IPS DF 6.9 (cell line): ENCODE data around the gene RASGRF2.
"Not testable (repeated sequence)": the region's sequence is repeated elsewhere in the genome, so short reads cannot be mapped to it uniquely, and the experiment has no call there.

Source experiments
- DNase-seq: peaks from one replicate; pipeline ENCODE4 v3.0.0-alpha.2; 2013; ENCODE audit warnings: low read depth, low spot score
- H3K27ac ChIP-seq: one replicate; pipeline ENCODE4 v1.5.1; 2013; ENCODE audit warnings: low read length, control low read depth
- H3K27me3 ChIP-seq: 2 replicates; pipeline ENCODE4 v1.6.1; 2013; ENCODE audit warnings: mild to moderate bottlenecking, low read length; ENCODE audit not compliant: control insufficient read depth, insufficient read depth
- H3K36me3 ChIP-seq: 2 replicates; pipeline ENCODE4 v1.6.1; 2013; ENCODE audit warnings: low read length; ENCODE audit not compliant: control insufficient read depth, insufficient read depth
- H3K4me1 ChIP-seq: 2 replicates; pipeline ENCODE4 v1.6.1; 2013; ENCODE audit warnings: low read length; ENCODE audit not compliant: control insufficient read depth, insufficient read depth
- H3K4me3 ChIP-seq: 2 replicates; pipeline ENCODE4 v1.5.1; 2013; ENCODE audit warnings: mild to moderate bottlenecking, low read length
- H3K9me3 ChIP-seq: 2 replicates; pipeline ENCODE4 v1.6.1; 2013; ENCODE audit warnings: low read length, inconsistent platforms; ENCODE audit not compliant: control insufficient read depth, insufficient read depth
- WGBS: extraction: QIAGEN DNeasy Blood & Tissue Kit; methylation state at CpG from one replicate; pipeline ENCODE4 v1.1.7; 2013; ENCODE audit warnings: mixed read lengths, missing lambda C conversion rate; ENCODE audit not compliant: insufficient read length, insufficient coverage; 5-methylcytosine and 5-hydroxymethylcytosine counted together

RASGRF2 gene

DNA sequence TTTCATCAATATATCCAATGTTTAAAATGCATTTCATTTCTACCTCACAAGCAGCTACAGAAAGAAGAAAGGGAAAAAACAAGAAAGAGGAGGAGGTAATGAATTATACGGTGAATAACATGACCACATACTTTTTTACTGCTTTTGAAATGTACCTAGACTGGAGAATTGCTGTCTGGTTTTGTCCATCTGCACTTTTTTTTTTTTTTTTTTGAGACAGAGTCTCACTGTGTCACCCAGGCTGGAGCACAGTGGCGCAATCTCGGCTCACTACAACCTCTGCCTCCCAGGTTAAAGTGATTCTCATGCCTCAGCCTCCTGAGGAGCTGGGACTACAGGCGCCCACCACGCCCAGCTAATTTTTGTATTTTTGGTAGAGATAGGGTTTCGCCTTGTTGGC lies 58.4 kb downstream of the RASGRF2 start:
- no CpG with 5 or more reads among the region's 6 CpGs for WGBS
- DNase-seq, H3K4me3 ChIP-seq, H3K36me3 ChIP-seq, H3K4me1 ChIP-seq, H3K9me3 ChIP-seq, H3K27ac ChIP-seq, H3K27me3 ChIP-seq: not testable (repeated sequence)

DNA sequence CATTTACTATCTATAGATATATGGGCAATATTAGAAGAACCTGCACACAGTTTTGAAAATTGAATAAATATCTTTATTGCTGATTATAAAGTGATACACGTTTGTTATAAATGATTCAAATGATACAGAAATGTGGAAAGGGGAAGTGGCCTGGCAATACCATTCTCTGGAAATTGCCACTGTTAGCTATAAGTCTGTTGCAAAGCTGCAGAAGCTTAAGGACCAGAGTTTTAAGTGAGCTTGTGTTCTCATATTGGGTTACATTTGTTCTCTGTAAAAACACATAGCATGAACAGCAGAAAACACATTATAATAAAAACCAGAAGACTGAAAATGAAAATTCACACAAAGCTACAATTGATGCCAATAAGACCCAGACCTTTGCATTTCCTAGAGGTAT lies 59.6 kb downstream of the RASGRF2 start:
- H3K4me3 ChIP-seq: no peak overlapping the region
- H3K27ac ChIP-seq: no peak overlapping the region
- WGBS: no CpG with 5 or more reads among the region's 1 CpG
- H3K27me3 ChIP-seq: no peaks in the 10 kb centered on the region
- DNase-seq: no peak
- H3K4me1 ChIP-seq: no peaks in the 10 kb centered on the region
- H3K9me3 ChIP-seq: no peaks in the 10 kb centered on the region
- no peaks in the 10 kb centered on the region for H3K36me3 ChIP-seq

DNA sequence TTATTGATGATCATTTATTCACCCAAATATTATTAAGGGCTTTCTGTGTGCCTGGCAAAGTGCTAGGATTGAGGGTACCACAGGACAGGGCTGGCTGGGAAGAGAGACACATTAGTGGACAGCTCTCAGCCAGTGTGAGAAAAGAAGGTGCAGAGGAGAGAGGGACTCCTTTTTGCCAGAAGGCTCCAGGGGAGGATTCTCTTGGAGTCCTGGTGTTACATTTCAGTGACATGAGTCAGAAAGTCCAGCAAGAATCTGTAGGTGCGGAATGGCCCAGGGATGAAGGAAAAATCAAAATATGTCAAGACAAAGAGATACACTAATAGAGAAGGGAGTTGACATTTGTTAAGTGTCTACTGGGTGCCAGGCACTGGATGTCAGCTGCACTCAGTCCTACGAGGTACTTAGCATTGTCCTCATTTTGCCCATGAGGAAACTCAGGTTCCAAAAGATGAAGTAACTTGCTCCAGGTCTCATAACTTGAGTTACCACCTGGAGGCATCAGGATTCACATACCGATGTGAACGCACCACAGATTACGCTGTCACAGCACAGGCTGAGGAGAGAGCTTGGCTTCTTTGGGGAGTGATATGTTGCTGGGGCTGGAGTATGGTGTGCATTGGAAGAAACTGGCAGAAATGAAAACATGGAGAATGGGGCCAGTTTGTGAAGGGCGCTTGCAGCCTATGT lies 60.5 kb downstream of the RASGRF2 start:
- Histone ChIP-seq H3K4me3 (no peak overlapping the region), H3K4me1 (no peaks in the 10 kb centered on the region), H3K27ac (no peak overlapping the region), H3K36me3 (no peaks in the 10 kb centered on the region), H3K27me3 (no peaks in the 10 kb centered on the region), H3K9me3 (no peaks in the 10 kb centered on the region)
- no peak for DNase-seq
- no CpG with 5 or more reads among the region's 6 CpGs for WGBS

DNA sequence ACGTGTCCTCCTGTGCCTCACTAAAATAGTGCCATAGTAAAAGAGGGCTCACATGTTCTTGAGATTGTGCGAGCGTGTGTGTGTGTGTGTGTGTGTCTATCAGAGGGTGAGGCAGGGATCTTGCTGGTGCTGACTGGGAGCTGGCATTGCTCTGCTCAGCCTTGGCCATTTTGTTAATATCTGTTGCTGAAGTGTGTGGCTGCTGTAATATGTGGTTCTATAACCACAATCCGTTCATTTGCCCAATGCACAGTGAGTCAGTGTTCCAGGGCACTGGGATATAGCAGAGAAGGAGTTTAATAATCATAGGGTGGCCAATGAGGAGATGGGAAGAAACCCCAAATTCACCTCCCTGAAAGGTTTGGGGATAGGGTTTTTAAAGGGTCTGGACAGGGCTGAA lies 61.3 kb downstream of the RASGRF2 start:
- DNase-seq: no peak
- no peak overlapping the region for H3K4me3 ChIP-seq
- no CpG with 5 or more reads among the region's 4 CpGs for WGBS
- H3K9me3 ChIP-seq: no peaks in the 10 kb centered on the region
- no peaks in the 10 kb centered on the region for H3K36me3 ChIP-seq
- H3K27ac ChIP-seq: no peak overlapping the region
- H3K4me1 ChIP-seq: no peaks in the 10 kb centered on the region
- no peaks in the 10 kb centered on the region for H3K27me3 ChIP-seq

DNA sequence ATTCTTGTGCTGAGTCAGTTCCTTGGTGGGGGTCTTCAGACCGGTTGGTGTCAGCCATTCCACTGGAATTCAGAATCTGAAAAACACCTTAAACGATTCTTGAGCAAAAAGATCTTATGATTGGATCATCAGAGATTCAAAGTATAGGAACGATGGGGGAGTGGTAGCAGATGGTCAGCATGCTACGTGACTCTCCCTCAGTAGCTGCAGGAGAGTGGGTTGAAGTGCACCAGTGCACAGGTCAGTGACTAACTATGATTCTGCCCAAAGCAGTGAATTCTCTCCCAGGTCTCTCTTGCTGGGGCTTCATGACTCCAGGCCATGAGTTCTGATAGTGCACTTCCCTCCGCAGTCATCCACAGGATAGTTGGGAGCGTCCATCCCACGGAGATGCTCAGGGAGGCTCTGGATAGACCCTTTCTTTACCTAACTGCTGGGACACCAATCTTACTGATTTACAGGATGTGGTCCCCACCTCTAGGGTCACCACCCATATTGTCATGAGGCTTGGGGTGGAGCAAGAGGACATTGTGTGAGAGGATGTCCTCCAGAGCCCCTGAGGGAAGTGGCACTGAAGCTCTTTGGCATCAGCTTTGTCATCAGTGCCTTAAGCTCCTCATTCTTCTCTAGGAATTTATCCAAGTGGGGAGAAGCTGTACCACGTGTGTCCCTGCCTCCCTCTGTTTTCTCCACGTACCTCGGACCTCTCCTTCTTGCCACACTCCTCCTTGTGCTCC lies 62.0 kb downstream of the RASGRF2 start:
- DNase-seq: no peak
- Histone ChIP-seq H3K9me3 (no peaks in the 10 kb centered on the region), H3K4me3 (no peak overlapping the region), H3K36me3 (no peaks in the 10 kb centered on the region), H3K27ac (no peak overlapping the region), H3K27me3 (no peaks in the 10 kb centered on the region), H3K4me1 (no peaks in the 10 kb centered on the region)
- WGBS: no CpG with 5 or more reads among the region's 10 CpGs

DNA sequence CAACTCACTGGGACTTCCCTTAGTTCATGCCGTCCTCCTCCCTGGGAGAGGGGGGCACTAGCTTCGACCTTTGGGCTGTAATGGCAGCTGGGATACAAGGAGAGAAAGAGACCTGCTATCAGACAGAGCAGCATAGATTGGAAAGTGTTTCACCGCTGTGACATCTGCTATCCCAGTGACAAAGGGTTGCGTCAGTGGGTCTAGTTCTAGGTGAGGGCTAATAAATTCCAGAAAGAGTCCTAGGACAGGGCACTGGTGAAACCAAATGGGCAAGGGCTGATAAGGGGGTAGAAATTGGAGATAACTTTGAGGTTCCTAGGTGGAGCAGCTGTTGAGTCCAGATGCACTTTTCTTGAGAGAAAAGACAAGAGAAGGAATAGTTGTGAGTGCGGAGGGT lies 62.5 kb downstream of the RASGRF2 start:
- 100% methylated on average over 1 of the region's 5 CpGs for WGBS
- H3K27ac ChIP-seq: no peak overlapping the region
- H3K4me3 ChIP-seq: no peak overlapping the region
- H3K36me3 ChIP-seq: no peaks in the 10 kb centered on the region
- no peaks in the 10 kb centered on the region for H3K27me3 ChIP-seq
- H3K9me3 ChIP-seq: no peaks in the 10 kb centered on the region
- no peak for DNase-seq
- no peaks in the 10 kb centered on the region for H3K4me1 ChIP-seq

DNA sequence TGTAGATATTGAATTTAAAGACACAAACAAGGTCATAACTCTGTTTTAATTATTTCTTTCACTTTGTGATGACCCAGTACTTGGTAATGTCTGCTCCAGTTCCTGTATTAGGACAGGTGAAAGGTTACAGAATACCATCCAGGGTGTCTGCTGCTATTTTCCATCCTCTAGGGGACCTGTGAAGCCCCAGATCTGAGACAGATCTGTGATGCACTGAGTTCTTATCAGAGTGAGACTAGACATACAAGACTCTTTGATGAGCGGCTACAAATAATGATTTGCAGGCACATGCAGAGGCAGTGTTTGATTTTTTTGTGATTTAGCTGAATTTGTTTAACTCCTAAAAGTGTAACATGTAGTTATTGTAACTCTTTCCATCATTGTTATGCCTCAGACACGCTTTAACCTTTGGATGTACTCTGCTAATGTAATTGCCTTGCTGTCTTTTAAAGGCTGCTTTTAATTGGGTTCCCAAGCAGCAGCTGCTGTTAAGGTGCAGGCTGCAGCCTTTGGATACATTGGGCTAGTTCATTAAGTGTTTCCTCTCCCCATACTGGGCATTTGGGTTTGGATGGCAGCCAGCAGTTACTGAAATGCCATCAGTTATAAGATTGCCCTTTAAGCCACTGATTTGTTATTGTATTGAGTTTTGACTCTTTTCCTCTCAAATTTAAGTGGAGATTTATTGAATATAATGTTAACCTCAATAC lies 63.3 kb downstream of the RASGRF2 start:
- H3K9me3 ChIP-seq: no peaks in the 10 kb centered on the region
- no peaks in the 10 kb centered on the region for H3K27me3 ChIP-seq
- no peak overlapping the region for H3K4me3 ChIP-seq
- DNase-seq: no peak
- WGBS: no CpG with 5 or more reads among the region's 2 CpGs
- H3K36me3 ChIP-seq: no peaks in the 10 kb centered on the region
- H3K27ac ChIP-seq: no peak overlapping the region
- no peaks in the 10 kb centered on the region for H3K4me1 ChIP-seq

DNA sequence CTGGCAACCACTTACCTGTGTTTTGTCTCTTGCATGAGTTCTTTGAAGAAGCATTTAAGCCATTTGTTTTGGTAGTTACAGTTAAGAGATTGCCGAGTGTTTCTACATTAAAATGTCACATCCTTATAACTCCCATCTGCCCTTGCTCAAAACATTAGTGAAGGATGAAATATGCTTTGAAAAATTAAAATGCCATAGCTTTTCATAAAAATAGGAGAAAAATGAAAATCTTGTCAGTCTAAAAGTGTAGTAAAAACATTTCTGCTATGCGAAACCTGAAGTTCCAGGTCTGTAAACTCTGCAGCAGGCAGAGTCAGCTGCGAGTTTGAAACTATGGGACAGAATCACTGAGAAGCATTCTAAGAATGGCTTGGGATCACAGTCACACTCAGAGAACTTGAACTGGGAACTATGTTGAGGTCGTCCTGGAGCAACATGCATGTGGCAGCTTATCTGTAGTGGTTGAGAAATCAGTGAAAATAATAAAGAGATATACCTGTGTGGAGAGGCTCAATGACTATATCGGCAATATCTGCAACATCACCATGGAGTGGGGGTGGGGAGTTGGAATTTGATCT lies 67.4 kb downstream of the RASGRF2 start:
- Histone ChIP-seq H3K27me3 (no peaks in the 10 kb centered on the region), H3K4me1 (no peaks in the 10 kb centered on the region), H3K36me3 (no peaks in the 10 kb centered on the region), H3K27ac (no peak overlapping the region), H3K4me3 (no peak overlapping the region), H3K9me3 (no peaks in the 10 kb centered on the region)
- DNase-seq: no peak
- no CpG with 5 or more reads among the region's 5 CpGs for WGBS

DNA sequence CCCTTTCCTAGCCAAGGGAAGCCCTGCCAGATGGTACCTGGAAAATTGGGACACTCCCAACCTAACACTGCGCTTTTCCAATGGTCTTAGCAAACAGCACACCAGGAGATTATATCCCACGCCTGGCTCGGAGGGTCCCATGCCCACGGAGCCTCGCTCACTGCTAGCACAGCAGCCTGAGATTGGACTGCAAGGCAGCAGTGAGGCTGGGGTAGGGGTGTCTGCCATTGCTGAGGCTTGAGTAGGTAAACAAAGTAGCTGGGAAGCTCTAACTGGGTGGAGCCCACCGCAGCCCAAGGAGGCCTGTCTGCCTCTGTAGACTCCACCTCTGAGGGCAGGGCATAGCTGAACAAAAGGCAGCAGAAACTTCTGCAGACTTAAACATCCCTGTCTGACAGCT lies 68.7 kb downstream of the RASGRF2 start:
- H3K4me1 ChIP-seq, H3K36me3 ChIP-seq, H3K27me3 ChIP-seq, H3K27ac ChIP-seq, DNase-seq, H3K4me3 ChIP-seq, H3K9me3 ChIP-seq: not testable (repeated sequence)
- WGBS: no CpG with 5 or more reads among the region's 6 CpGs

DNA sequence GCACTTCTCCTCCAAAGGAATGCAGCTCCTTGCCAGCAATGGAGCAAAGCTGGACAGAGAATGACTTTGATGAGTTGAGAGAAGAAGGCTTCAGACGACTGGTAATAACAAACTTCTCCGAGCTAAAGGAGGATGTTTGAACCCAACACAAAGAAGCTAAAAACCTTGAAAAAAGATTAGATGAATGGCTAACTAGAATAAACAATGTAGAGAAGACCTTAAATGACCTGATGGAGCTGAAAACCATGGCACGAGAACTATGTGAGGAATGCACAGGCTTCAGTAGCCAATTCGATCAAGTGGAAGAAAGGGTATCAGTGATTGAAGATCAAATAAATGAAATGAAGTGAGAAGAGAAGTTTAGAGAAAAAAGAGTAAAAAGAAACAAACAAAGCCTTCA lies 69.6 kb downstream of the RASGRF2 start:
- H3K27ac ChIP-seq, H3K4me1 ChIP-seq, H3K36me3 ChIP-seq, DNase-seq, H3K27me3 ChIP-seq, H3K9me3 ChIP-seq, H3K4me3 ChIP-seq: not testable (repeated sequence)
- WGBS: no CpG with 5 or more reads among the region's 4 CpGs
